K562 (cell line): ENCODE data around the gene CRYZ. TPM values are rescaled to one million over a fixed set of nuclear protein-coding genes. Genes with fewer than 3 reads are reported as not detected.
A peak's percentile ranks its signal among the peaks of the same experiment; 100 is the strongest.

Experiments
- ARID4B ChIP-seq: sonication (generic); formaldehyde crosslinking; IDR thresholded peaks from 2 replicates; pipeline ENCODE4 v1.8.0; 2022; ENCODE audit warnings: mild to moderate bottlenecking, missing genetic modification reagents
- DEAF1 ChIP-seq: fragments of 450-650 bp; formaldehyde crosslinking; IDR thresholded peaks from 2 replicates; pipeline ENCODE4 v1.4.0; 2020; ENCODE audit warnings: mild to moderate bottlenecking, moderate library complexity
- E2F3 ChIP-seq: fragments of 250-450 bp; sonication (Bioruptor Pico); IDR thresholded peaks from 2 replicates; pipeline ENCODE4 v1.4.0; 2020; ENCODE audit warnings: mild to moderate bottlenecking
- NCOA1 ChIP-seq: fragments of 450-650 bp; IDR thresholded peaks from 2 replicates; pipeline ENCODE4 v1.6.1; 2016; ENCODE audit warnings: low read depth
- NR2C2 ChIP-seq, 2 experiments: fragments of 200-800 bp in 1 of 2; sonication (Bioruptor generic) in 1 of 2; sonication (generic) in 1 of 2; formaldehyde crosslinking in 1 of 2; IDR thresholded peaks; 2 replicates each; pipeline versions ENCODE4 v1.6.1 to v1.8.0; 2016 to 2022; ENCODE audit warnings: mild to moderate bottlenecking in 1 of 2, missing compliant biosample characterization in 1 of 2, missing genetic modification characterization in 1 of 2, missing genetic modification reagents in 1 of 2
- RAD21 ChIP-seq, 2 experiments: fragments of 250-450 bp in 1 of 2; fragments of 450-650 bp in 1 of 2; sonication (Bioruptor Pico) in 1 of 2; formaldehyde crosslinking in 1 of 2; IDR thresholded peaks in 1 of 2; conservative IDR thresholded peaks in 1 of 2; 2 replicates each; pipeline versions ENCODE4 v1.4.0 to v1.8.0; 2020 to 2022; ENCODE audit warnings: mild to moderate bottlenecking in 2 of 2, moderate library complexity in 1 of 2
- REST ChIP-seq, 2 experiments: fragments of 450-650 bp; formaldehyde crosslinking in 1 of 2; IDR thresholded peaks; 2 replicates each; pipeline versions ENCODE4 v1.4.0 to v1.6.1; 2014 to 2020; ENCODE audit warnings: mild to moderate bottlenecking in 2 of 2, borderline replicate concordance in 1 of 2, low read depth in 1 of 2
- SMAD2 ChIP-seq: fragments of 150-350 bp; IDR thresholded peaks from 2 replicates; pipeline ENCODE4 v1.6.1; 2014; ENCODE audit warnings: low read depth, mild to moderate bottlenecking, low read length
- ZFP36 ChIP-seq: fragments of 150-350 bp; IDR thresholded peaks from 2 replicates; pipeline ENCODE4 v1.6.1; 2018; ENCODE audit warnings: low read length, low read depth; ENCODE audit not compliant: partially characterized antibody
- ZNF354B ChIP-seq: fragments of 250-450 bp; sonication (Bioruptor Pico); IDR thresholded peaks from 2 replicates; pipeline ENCODE4 v1.4.0; 2020
- ZNF511 ChIP-seq: sonication (generic); formaldehyde crosslinking; IDR thresholded peaks from 2 replicates; pipeline ENCODE4 v1.8.0; 2022; ENCODE audit warnings: mild to moderate bottlenecking, missing genetic modification reagents
- polyA plus RNA-seq, 8 experiments: library from polyadenylated mRNA; depleted of rRNA in 4 of 8; stranded (reverse) in 5 of 8; unstranded in 3 of 8; fragments of >200 nt; fragmentation: Nextera tagmentation in 2 of 8; fragmentation: Illumina TruSeq in 1 of 8; extraction: Ambion mirVana in 2 of 8; extraction: Trizol in 1 of 8; gene quantifications; 2 replicates each; pipeline versions ENCODE4 v1.2.1 to v1.2.3, GENCODE V29; 2011 to 2014; ENCODE audit warnings: inconsistent platforms in 1 of 8, missing spikeins in 1 of 8
- total RNA-seq, 7 experiments: library from RNA; depleted of rRNA in 6 of 7; stranded (reverse); fragments of >200 nt in 6 of 7; fragmentation: Illumina TruSeq in 2 of 7; extraction: Trizol in 2 of 7; gene quantifications; 2 replicates each; pipeline versions ENCODE4 v1.2.1 to v1.2.3, GENCODE V29; 2011 to 2021; ENCODE audit warnings: low replicate concordance in 1 of 7

Gene CRYZ
- total and polyA plus RNA-seq, 9 of the 15 experiments (the other 6 are each of a cell fraction or from before 2014, with no cell fraction given), result 51.7 to 179 (median 81.4) TPM

- TF ChIP-seq ARID4B (CRISPR knock-in tag) (no peak), SMAD2 (no peak), RAD21 (CRISPR knock-in tag; conservative IDR thresholded peaks at IDR 0.05 in 1 of 2, IDR thresholded peaks at IDR 0.05 in 1 of 2) (peak; percentile 66 to 83), ZFP36 (no peak), ZNF511 (CRISPR knock-in tag) (no peak), NCOA1 (no peak), REST (IDR thresholded peaks at IDR 0.05; ENCODE audit: borderline replicate concordance) (peak; percentile 65; the same call in 1 of the 2 replicates), REST (CRISPR knock-in tag; IDR thresholded peaks at IDR 0.05; ENCODE audit: low read depth) (no peak), ZNF354B (no peak), DEAF1 (CRISPR knock-in tag) (peak; percentile 66), NR2C2 (CRISPR knock-in tag; IDR thresholded peaks at IDR 0.05) (no peak), NR2C2 (tag; IDR thresholded peaks at IDR 0.05) (no peak), E2F3 (CRISPR knock-in tag) (no peak)
These were observed 43.1 kb downstream of the CRYZ start (continued) for GRCh38 chr1:74689621-74690363.
